ENCODE measurements around the gene EVPLL.
"Not testable (repeated sequence)": the region's sequence is repeated elsewhere in the genome, so short reads cannot be mapped to it uniquely, and the experiment has no call there.

The EVPLL gene

GRCh38 chr17:18426639-18427038 is 49.1 kb downstream of the EVPLL start:
- not testable (repeated sequence) for DNase-seq

GRCh38 chr17:18432206-18432605 is 54.6 kb downstream of the EVPLL start:
- DNase-seq = not testable (repeated sequence)

Data from amniotic stem cell (primary cell).